Fibroblast of mammary gland (primary cell): ENCODE results near the gene SND1.
A peak's percentile ranks its signal among the peaks of the same experiment; 100 is the strongest.

Source experiments
- DNase-seq: peaks from one replicate; pipeline ENCODE4 v3.0.0-alpha.2; 2010; ENCODE audit warnings: low read depth
- H3K4me3 ChIP-seq: 2 replicates; pipeline ENCODE4 v1.5.1; 2011; ENCODE audit warnings: low read depth, mild to moderate bottlenecking, low read length, moderate library complexity; ENCODE audit not compliant: control insufficient read depth
- TF ChIP-seq, protein P1 (sequence below): conservative IDR thresholded peaks from 2 replicates; pipeline ENCODE4 v1.5.1; 2011; ENCODE audit warnings: low read depth, low read length, inconsistent platforms; ENCODE audit not compliant: control insufficient read depth, insufficient read depth

The SND1 gene

DNA sequence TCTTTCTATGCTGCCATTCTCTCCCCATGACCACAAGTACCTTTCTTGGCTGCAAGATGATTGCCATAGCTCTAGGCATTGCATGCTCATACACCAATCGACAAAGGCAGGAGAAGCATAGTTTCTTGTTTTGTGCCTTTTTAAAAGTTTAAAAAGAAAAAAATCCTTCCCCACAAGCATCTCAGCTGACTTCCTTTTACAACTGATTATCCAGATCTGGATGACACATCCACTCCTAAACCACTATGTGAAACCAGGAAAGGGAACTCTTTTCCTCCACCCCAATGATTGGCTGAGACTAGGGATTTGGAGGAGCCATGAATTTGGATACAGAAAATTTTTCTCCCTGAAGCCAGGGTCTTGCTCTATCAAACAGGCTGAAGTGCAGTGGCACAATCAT is 393.8 kb downstream of the SND1 start:
- no peak overlapping the region for H3K4me3 ChIP-seq
- TF ChIP-seq, protein P1, sequence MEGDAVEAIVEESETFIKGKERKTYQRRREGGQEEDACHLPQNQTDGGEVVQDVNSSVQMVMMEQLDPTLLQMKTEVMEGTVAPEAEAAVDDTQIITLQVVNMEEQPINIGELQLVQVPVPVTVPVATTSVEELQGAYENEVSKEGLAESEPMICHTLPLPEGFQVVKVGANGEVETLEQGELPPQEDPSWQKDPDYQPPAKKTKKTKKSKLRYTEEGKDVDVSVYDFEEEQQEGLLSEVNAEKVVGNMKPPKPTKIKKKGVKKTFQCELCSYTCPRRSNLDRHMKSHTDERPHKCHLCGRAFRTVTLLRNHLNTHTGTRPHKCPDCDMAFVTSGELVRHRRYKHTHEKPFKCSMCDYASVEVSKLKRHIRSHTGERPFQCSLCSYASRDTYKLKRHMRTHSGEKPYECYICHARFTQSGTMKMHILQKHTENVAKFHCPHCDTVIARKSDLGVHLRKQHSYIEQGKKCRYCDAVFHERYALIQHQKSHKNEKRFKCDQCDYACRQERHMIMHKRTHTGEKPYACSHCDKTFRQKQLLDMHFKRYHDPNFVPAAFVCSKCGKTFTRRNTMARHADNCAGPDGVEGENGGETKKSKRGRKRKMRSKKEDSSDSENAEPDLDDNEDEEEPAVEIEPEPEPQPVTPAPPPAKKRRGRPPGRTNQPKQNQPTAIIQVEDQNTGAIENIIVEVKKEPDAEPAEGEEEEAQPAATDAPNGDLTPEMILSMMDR = no peak
- peak; percentile 42 for DNase-seq

DNA sequence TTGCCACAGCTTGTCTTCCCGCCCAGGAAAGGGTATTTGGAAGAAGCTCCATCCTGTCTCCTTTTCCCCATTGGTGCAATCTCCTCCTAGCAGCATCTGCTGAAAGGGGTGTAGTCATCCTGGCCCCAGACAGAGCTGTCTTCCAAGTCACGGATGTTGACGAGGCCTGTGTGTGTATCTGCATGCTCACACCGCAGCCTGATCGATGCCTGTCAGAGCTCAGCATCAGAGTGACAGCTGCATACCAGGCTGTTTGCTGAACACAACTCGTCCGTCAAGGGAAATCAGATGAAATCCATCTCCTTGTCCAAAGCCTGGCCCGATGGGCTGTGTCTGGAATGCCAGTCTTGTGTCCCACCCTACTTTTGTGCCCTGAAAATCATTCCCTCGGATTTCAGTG is 400.4 kb downstream of the SND1 start:
- no peak for DNase-seq
- TF ChIP-seq, protein P1 = no peak
- H3K4me3 ChIP-seq = no peak overlapping the region

- TF ChIP-seq, protein P1 = no peak
- peak; percentile 56 for DNase-seq
- H3K4me3 ChIP-seq = no peak overlapping the region
Measured at GRCh38 chr7:128053023-128053422, 401.0 kb downstream of the SND1 start.

DNA sequence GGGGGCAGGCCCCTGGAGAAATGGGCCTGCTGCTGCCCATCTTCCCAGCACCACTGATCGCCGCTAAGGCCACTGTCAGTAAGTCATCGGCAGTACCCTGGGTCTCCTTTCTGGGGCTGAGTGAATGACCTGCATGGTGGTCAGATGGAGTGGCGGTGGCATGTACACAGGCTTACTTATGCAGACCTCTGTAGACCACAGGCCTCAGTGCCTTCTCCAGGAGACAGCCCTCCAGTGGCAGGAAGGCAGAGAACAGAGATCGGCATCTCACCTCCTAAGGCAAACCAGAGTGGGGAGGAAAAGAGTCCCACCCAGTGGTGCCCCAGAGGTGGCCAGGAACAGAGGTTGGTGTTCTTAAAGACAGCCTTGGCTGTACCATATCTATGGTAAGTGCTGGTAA is 402.0 kb downstream of the SND1 start:
- TF ChIP-seq, protein P1 = no peak
- no peak overlapping the region for H3K4me3 ChIP-seq
- no peak for DNase-seq

- TF ChIP-seq, protein P1 = no peak
- DNase-seq = no peak
- no peak overlapping the region for H3K4me3 ChIP-seq
Measured at GRCh38 chr7:128054511-128054910, 402.5 kb downstream of the SND1 start.

- no peak overlapping the region for H3K4me3 ChIP-seq
- TF ChIP-seq, protein P1 = no peak
- no peak for DNase-seq
Measured at GRCh38 chr7:128055637-128056036, 403.6 kb downstream of the SND1 start.

DNA sequence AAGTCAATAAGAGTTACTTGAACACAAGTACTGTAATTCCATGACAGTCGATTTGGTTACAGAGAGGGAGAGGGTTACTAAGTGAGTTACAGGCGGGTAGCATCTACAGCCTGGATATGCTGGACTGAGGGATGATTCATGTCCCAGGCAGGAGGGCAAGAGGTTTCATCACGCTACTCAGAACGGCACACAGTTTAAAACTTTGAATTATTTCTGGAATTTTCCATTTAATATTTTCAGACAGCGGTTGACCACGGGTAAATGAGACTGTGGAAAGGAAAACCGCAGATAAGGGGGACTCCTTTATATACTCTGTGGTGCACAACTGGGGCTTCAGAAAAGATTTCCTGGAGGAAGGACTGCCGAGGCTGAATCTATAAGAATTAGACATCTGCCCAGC is 404.9 kb downstream of the SND1 start:
- peak; percentile 55 for DNase-seq
- TF ChIP-seq, protein P1 = no peak
- no peak overlapping the region for H3K4me3 ChIP-seq
